A673 (cell line): ENCODE data around the gene ADGRA1.

Experiments
- EZH2 ChIP-seq: fragments of 200-600 bp; sonication (generic); IDR thresholded peaks from 2 replicates; pipeline ENCODE4 v1.6.1; 2017; ENCODE audit warnings: borderline replicate concordance, low read depth, mild to moderate bottlenecking, mixed read lengths, antibody characterized with exemption, low read length; ENCODE audit not compliant: poor library complexity, severe bottlenecking
- TF ChIP-seq, protein P1 (sequence below): fragments of 300-800, 200-600 bp; sonication (generic); conservative IDR thresholded peaks from 2 replicates; pipeline ENCODE4 v1.5.1; 2017; ENCODE audit warnings: low read depth, mild to moderate bottlenecking, antibody characterized with exemption, low read length, moderate library complexity, mixed read lengths

DNA sequence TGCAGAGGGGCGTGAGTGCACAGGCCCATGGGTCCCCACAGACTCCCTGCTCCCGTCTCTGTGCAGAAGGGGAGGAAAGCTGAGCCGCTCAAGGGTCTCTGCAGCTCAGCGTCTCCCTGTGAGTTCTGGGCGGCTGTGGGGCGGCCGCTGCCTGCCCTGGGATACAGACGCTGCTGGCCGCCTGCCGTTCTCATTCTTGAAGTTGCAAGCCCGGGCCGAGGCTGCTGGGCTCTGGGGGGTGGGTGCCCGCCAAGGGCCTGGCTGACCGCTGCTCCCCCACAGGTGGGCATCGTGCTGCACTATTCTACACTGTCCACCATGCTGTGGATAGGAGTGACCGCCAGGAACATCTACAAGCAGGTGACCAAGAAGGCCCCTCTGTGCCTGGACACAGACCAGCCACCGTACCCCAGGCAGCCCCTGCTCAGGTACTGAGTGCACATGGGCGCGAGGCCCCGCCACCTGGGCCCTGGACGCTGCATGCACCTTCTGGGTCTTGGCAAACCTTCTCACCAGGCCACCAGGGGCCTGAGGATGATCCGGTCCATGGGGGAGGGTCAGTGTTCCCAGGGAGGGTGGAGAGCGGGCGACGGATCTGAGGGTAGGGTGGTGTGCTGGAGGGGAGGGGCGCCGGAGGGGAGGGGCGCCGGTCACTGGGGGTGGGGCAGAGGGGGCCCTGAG lies 14.8 kb downstream of the ADGRA1 start:
- TF ChIP-seq, protein P1, sequence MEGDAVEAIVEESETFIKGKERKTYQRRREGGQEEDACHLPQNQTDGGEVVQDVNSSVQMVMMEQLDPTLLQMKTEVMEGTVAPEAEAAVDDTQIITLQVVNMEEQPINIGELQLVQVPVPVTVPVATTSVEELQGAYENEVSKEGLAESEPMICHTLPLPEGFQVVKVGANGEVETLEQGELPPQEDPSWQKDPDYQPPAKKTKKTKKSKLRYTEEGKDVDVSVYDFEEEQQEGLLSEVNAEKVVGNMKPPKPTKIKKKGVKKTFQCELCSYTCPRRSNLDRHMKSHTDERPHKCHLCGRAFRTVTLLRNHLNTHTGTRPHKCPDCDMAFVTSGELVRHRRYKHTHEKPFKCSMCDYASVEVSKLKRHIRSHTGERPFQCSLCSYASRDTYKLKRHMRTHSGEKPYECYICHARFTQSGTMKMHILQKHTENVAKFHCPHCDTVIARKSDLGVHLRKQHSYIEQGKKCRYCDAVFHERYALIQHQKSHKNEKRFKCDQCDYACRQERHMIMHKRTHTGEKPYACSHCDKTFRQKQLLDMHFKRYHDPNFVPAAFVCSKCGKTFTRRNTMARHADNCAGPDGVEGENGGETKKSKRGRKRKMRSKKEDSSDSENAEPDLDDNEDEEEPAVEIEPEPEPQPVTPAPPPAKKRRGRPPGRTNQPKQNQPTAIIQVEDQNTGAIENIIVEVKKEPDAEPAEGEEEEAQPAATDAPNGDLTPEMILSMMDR, result no peak
- TF ChIP-seq EZH2, result no peak
